HCT116 (cell line): ENCODE measurements around the gene ARHGEF16. TPM values are rescaled to one million over a fixed set of nuclear protein-coding genes. Genes with fewer than 3 reads are reported as not detected.

Experiments used
- ATAC-seq: fragments of 200-7000 bp; cut with Tn5 transposase; 2 replicates; pipeline ENCODE4 v1.9.1; 2020; ENCODE audit warnings: mild to moderate bottlenecking, moderate library complexity
- BruUV-seq: library from RNA; stranded (reverse); fragments of 400-500 nt; replicated peaks from 2 replicates; lab custom pipeline; 2021; lab: Mats Ljungman, UMichigan
- CTCF ChIA-PET: fragments of 300-600 bp; sonication (Branson Sonifier 250); formaldehyde crosslinking; loops from one replicate; lab custom pipeline; 2021; ENCODE audit warnings: antibody characterized with exemption; lab: Charles Lee
- POLR2A ChIA-PET: fragments of 300-600, 350-600 bp; sonication (Branson Sonifier 250); formaldehyde crosslinking; loops from one replicate; lab custom pipeline; 2021; ENCODE audit warnings: antibody characterized with exemption; lab: Charles Lee
- RAD21 ChIA-PET, 2 experiments: fragments of 300-600 bp; sonication (Branson Sonifier 250); formaldehyde crosslinking; loops; one replicate each; lab custom pipeline; 2023; ENCODE audit warnings: low total read pairs in 2 of 2; ENCODE audit not compliant: uncharacterized antibody in 2 of 2, unreplicated experiment in 2 of 2, low non-redundant PET in 1 of 2; lab: Charles Lee
- DNase-seq: peaks from one replicate; pipeline ENCODE4 v3.0.0-alpha.2; 2010; ENCODE audit warnings: low read depth, low spot score
- H2AFZ ChIP-seq: fragments of 200-600 bp; shearing (Covaris generic), sonication (generic); 2 replicates; pipeline ENCODE4 v1.6.1; 2017; ENCODE audit warnings: low read depth, mixed run types, mixed read lengths, antibody characterized with exemption, low read length; ENCODE audit not compliant: poor library complexity, severe bottlenecking
- H3K27ac ChIP-seq: 2 replicates; pipeline ENCODE4 v1.5.1; 2012; ENCODE audit warnings: low read depth, low read length
- H3K27me3 ChIP-seq: fragments of 200-600 bp; sonication (generic); 2 replicates; pipeline ENCODE4 v1.6.1; 2016; ENCODE audit warnings: mixed run types, low read length, mixed read lengths; ENCODE audit not compliant: insufficient read depth
- H3K36me3 ChIP-seq, 2 experiments: fragments of 200-500 bp in 1 of 2; fragments of 200-600 bp in 1 of 2; sonication (Bioruptor generic) in 1 of 2; sonication (generic) in 1 of 2; 2 replicates each; pipeline versions ENCODE4 v1.5.1 to v1.6.1; 2014 to 2016; ENCODE audit warnings: low read length in 2 of 2, inconsistent platforms in 1 of 2, mixed read lengths in 1 of 2, mixed run types in 1 of 2; ENCODE audit not compliant: insufficient read depth in 2 of 2, control insufficient read depth in 1 of 2
- H3K4me1 ChIP-seq, 2 experiments: fragments of 200-600 bp in 1 of 2; sonication (generic) in 1 of 2; 2 replicates each; pipeline versions ENCODE4 v1.5.1 to v1.6.1; 2012 to 2017; ENCODE audit warnings: low read length in 2 of 2, inconsistent platforms in 1 of 2, mild to moderate bottlenecking in 1 of 2, mixed read lengths in 1 of 2, mixed run types in 1 of 2, moderate library complexity in 1 of 2; ENCODE audit not compliant: insufficient read depth in 2 of 2, control insufficient read depth in 1 of 2
- H3K4me2 ChIP-seq: fragments of 200-600 bp; sonication (generic); 2 replicates; pipeline ENCODE4 v1.6.1; 2017; ENCODE audit warnings: mixed run types, low read length, mixed read lengths
- H3K4me3 ChIP-seq, 2 experiments: fragments of 200-600 bp in 1 of 2; sonication (generic) in 1 of 2; replicated peaks in 1 of 2; 2 replicates each; pipeline ENCODE4 v1.5.1; 2011 to 2016; ENCODE audit warnings: low read length in 2 of 2, control low read depth in 1 of 2, low read depth in 1 of 2, mild to moderate bottlenecking in 1 of 2, mixed read lengths in 1 of 2, mixed run types in 1 of 2
- H3K79me2 ChIP-seq: fragments of 200-600 bp; sonication (generic); 2 replicates; pipeline ENCODE4 v1.6.1; 2017; ENCODE audit warnings: mild to moderate bottlenecking, mixed run types, low read length, moderate library complexity, mixed read lengths; ENCODE audit not compliant: insufficient read depth
- H3K9ac ChIP-seq: fragments of 200-600 bp; sonication (generic); 2 replicates; pipeline ENCODE4 v1.6.1; 2016; ENCODE audit warnings: low read length, mixed read lengths
- H3K9me2 ChIP-seq: fragments of 200-600 bp; sonication (generic), shearing (Covaris generic); 2 replicates; pipeline ENCODE4 v1.6.1; 2017; ENCODE audit warnings: mixed run types, mild to moderate bottlenecking, moderate library complexity; ENCODE audit not compliant: insufficient read depth
- H3K9me3 ChIP-seq, 2 experiments: fragments of 200-500 bp in 1 of 2; fragments of 200-600 bp in 1 of 2; sonication (Bioruptor generic) in 1 of 2; sonication (generic) in 1 of 2; 2 replicates each; pipeline ENCODE4 v1.6.1; 2014 to 2017; ENCODE audit warnings: low read length in 2 of 2, mixed read lengths in 2 of 2, inconsistent platforms in 1 of 2, low read depth in 1 of 2, mild to moderate bottlenecking in 1 of 2, mixed run types in 1 of 2, moderate library complexity in 1 of 2; ENCODE audit not compliant: control insufficient read depth in 1 of 2, insufficient read depth in 1 of 2
- H4K20me1 ChIP-seq: fragments of 200-600 bp; sonication (generic), shearing (Covaris generic); 2 replicates; pipeline ENCODE4 v1.6.1; 2017; ENCODE audit warnings: mixed run types, mild to moderate bottlenecking, moderate library complexity; ENCODE audit not compliant: insufficient read depth
- CBX3 ChIP-seq: IDR thresholded peaks from 2 replicates; pipeline ENCODE4 v1.6.1; 2012; ENCODE audit warnings: low read depth
- ELF1 ChIP-seq: IDR thresholded peaks from 2 replicates; pipeline ENCODE4 v1.6.1; 2012; ENCODE audit warnings: low read depth, borderline replicate concordance
- POLR2A ChIP-seq: IDR thresholded peaks from 2 replicates; pipeline ENCODE4 v1.7.0; 2011; ENCODE audit warnings: borderline replicate concordance; ENCODE audit not compliant: insufficient read depth, insufficient read length; ENCODE audit errors: extremely low read depth
- SRF ChIP-seq: IDR thresholded peaks from 2 replicates; pipeline ENCODE4 v1.6.1; 2012; ENCODE audit warnings: low read depth
- TCF7L2 ChIP-seq: IDR thresholded peaks from 2 replicates; pipeline ENCODE4 v1.7.0; 2011; ENCODE audit warnings: borderline replicate concordance, inconsistent platforms; ENCODE audit not compliant: insufficient read depth, insufficient read length; ENCODE audit errors: extremely low read depth
- intact Hi-C: fragments of 100-400 bp; cut with micrococcal nuclease; formaldehyde crosslinking; loops from 2 replicates; pipeline ENCODE4 v1.10.0; 2022
- total RNA-seq: library from RNA; stranded (reverse); gene quantifications from one replicate; pipeline ENCODE4 v1.2.1, GENCODE V29; 2021; ENCODE audit not compliant: unreplicated experiment
- TF ChIP-seq, protein P1 (sequence below): IDR thresholded peaks from 2 replicates; pipeline ENCODE4 v1.6.1; 2012; ENCODE audit warnings: low read depth
- TF ChIP-seq, protein P2 (sequence below), 3 experiments: fragments of 200-600 bp in 1 of 3; sonication (generic) in 1 of 3; IDR thresholded peaks in 2 of 3; conservative IDR thresholded peaks in 1 of 3; 2 replicates each; pipeline ENCODE4 v1.5.1; 2012 to 2017; ENCODE audit warnings: low read depth in 2 of 3, low read length in 2 of 3, antibody characterized with exemption in 1 of 3, borderline replicate concordance in 1 of 3, control low read depth in 1 of 3, mild to moderate bottlenecking in 1 of 3, mixed read lengths in 1 of 3, mixed run types in 1 of 3, moderate library complexity in 1 of 3; ENCODE audit not compliant: insufficient read depth in 1 of 3

ARHGEF16 gene
- total RNA-seq, 1 experiment from 2014 or later = 37.4 TPM

GRCh38 chr1:3438661-3439180, 15.7 kb upstream of the ARHGEF16 start:
- POLR2A ChIA-PET = no interaction called here
- peaks cover 5% of the 10 kb centered on the region; the same call in 1 of the 2 replicates for H3K27me3 ChIP-seq
- H3K79me2 ChIP-seq = no peaks in the 10 kb centered on the region
- no peaks in the 10 kb centered on the region for H3K9me2 ChIP-seq
- RAD21 ChIA-PET = no interaction called here
- no peak overlapping the region for H3K9ac ChIP-seq
- DNase-seq (no peak), ATAC-seq (no peak)
- no peaks in the 10 kb centered on the region for H3K9me3 ChIP-seq
- no TSS peak for BruUV-seq
- H3K4me2 ChIP-seq = no peak overlapping the region
- intact Hi-C loops = no loop called here
- no peak overlapping the region for H3K27ac ChIP-seq
- CTCF ChIA-PET = no interaction called here
- no peak overlapping the region for H3K4me3 ChIP-seq
- H3K4me1 ChIP-seq = no peaks in the 10 kb centered on the region
- no peak overlapping the region for H2AFZ ChIP-seq
- no peaks in the 10 kb centered on the region for H3K36me3 ChIP-seq
- TF ChIP-seq, protein P1, sequence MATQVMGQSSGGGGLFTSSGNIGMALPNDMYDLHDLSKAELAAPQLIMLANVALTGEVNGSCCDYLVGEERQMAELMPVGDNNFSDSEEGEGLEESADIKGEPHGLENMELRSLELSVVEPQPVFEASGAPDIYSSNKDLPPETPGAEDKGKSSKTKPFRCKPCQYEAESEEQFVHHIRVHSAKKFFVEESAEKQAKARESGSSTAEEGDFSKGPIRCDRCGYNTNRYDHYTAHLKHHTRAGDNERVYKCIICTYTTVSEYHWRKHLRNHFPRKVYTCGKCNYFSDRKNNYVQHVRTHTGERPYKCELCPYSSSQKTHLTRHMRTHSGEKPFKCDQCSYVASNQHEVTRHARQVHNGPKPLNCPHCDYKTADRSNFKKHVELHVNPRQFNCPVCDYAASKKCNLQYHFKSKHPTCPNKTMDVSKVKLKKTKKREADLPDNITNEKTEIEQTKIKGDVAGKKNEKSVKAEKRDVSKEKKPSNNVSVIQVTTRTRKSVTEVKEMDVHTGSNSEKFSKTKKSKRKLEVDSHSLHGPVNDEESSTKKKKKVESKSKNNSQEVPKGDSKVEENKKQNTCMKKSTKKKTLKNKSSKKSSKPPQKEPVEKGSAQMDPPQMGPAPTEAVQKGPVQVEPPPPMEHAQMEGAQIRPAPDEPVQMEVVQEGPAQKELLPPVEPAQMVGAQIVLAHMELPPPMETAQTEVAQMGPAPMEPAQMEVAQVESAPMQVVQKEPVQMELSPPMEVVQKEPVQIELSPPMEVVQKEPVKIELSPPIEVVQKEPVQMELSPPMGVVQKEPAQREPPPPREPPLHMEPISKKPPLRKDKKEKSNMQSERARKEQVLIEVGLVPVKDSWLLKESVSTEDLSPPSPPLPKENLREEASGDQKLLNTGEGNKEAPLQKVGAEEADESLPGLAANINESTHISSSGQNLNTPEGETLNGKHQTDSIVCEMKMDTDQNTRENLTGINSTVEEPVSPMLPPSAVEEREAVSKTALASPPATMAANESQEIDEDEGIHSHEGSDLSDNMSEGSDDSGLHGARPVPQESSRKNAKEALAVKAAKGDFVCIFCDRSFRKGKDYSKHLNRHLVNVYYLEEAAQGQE = no peak
- no peak for TF ChIP-seq CBX3
- no peak for TF ChIP-seq TCF7L2
- TF ChIP-seq, protein P2, sequence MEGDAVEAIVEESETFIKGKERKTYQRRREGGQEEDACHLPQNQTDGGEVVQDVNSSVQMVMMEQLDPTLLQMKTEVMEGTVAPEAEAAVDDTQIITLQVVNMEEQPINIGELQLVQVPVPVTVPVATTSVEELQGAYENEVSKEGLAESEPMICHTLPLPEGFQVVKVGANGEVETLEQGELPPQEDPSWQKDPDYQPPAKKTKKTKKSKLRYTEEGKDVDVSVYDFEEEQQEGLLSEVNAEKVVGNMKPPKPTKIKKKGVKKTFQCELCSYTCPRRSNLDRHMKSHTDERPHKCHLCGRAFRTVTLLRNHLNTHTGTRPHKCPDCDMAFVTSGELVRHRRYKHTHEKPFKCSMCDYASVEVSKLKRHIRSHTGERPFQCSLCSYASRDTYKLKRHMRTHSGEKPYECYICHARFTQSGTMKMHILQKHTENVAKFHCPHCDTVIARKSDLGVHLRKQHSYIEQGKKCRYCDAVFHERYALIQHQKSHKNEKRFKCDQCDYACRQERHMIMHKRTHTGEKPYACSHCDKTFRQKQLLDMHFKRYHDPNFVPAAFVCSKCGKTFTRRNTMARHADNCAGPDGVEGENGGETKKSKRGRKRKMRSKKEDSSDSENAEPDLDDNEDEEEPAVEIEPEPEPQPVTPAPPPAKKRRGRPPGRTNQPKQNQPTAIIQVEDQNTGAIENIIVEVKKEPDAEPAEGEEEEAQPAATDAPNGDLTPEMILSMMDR (IDR thresholded peaks at IDR 0.05 in 2 of 3, conservative IDR thresholded peaks at IDR 0.05 in 1 of 3; ENCODE audit: borderline replicate concordance in 1 of 3, insufficient read depth in 1 of 3, low read depth in 2 of 3, low read length in 2 of 3) = no peak
- TF ChIP-seq SRF = no peak
- TF ChIP-seq ELF1 = no peak
- TF ChIP-seq POLR2A = no peak
- no peaks in the 10 kb centered on the region for H4K20me1 ChIP-seq
